GM19035 (cell line): Measurements from ENCODE around the gene LPIN1.

Experiments used
- ATAC-seq: cut with Tn5 transposase; IDR thresholded peaks from one replicate; pipeline ENCODE4 v1.9.1; 2021; ENCODE audit not compliant: unreplicated experiment

Gene LPIN1

DNA sequence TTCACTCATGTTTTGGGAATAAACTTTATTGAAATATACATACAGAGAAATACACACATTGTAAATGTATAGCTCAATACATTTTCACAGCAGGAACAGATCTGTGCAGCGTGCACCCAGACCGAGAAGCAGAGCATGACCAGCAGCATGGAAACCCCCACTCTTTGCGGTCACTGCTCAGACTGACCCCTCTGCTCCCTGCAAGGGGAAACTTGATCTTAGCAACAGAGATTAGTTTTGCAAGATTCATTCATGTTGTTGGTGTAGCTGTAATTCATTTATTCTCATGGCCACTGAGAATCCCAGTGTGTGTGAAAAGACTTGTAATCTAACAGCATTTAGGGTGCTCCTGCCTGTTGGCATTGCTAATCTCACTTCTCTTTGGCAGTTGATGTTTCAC lies 35.2 kb downstream of the LPIN1 start:
- ATAC-seq: no peak

DNA sequence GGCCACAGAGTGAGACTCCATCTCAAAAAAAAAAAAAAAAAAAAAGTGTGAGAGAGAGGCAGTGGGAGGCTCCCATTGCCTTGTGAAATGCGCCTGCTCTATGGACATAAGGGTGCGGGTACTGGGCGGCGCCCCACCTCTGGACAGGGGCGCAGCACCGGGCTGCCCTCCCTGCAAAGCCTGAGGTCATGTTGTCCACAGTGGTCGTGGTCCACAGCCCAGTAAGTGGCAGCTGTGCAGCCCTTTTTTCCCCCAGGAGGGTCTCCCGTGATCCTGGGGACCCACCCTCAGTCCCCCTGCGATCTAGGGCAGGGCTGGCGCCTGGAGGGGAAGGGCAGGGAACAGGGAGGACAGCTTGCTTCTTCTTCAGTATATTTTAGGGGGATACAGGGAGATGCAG lies 37.8 kb downstream of the LPIN1 start:
- no peak for ATAC-seq

DNA sequence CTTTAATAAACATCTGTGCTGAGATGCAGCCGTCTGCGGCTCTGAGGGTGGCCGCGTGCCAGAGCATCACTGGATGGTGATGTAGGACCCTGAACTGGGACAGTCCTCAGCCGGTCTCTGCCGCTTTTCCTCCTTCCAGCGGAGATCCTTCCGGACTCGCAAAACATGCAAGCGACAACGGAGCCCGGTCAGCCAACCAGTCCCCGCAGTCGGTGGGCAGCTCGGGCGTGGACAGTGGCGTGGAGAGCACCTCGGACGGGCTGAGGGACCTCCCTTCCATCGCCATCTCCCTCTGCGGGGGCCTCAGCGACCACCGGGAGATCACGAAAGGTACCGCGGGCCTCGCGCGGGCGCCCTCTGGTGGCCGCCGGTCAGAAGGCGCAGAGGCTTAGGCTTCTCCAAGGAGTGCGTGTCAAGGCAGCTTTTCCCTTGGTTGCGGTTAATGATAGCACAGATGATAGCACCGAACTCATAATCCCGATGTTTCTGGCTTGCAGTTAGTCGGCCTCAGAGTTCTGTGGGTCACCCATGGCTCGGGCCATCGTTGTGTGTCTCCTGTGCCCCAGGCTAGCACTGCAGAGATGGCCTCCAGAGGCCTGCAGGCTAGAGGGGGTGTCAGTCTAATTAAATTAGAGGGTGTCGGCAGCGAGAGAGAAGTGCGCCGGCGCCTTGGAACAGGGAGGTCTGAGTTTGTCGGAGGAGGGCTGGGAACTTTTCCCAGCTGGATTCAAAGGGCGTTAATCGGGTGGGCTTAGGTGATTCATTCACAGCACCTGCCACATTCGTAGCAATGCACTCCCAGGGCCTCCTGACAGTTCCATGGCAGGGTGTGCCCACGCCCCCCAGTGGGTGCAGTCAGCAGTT lies 38.5 kb downstream of the LPIN1 start:
- ATAC-seq: no peak

DNA sequence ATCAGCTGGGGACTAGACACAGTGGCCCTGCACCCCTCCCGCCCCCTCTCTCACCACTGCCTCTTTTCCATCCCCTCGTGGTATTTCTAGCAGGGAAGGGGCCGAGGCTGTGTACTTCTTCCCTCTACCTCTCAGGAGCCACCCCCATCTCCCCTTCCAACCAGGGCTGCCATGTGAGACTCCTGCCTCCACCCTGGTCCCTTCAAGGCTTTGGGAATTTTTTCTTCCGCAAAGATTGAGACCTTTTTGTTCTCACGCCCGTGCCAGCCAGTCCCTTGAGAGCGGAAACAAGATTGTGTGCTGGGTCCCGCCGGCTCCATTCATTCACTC lies 39.1 kb downstream of the LPIN1 start:
- no peak for ATAC-seq

DNA sequence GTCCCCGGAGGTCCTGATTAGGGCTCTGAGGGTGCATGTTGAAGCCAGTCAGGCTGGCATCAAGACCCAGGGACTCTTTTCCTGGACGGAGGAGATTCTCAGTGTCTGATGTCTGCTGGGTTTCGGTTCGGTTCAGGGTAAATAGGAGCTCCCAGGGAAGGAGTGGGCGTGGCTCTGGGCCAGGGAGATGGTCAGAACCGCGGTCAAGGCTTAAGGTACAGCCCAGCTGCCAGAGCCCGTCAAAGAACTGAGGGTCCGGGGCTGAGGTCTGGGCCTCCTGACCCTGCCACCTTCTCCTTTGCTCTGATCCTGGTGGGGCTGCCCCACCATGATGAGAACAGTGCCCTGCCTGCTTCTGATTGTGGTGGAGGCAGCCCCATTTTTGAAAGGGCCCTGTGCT lies 39.8 kb downstream of the LPIN1 start:
- ATAC-seq: no peak

DNA sequence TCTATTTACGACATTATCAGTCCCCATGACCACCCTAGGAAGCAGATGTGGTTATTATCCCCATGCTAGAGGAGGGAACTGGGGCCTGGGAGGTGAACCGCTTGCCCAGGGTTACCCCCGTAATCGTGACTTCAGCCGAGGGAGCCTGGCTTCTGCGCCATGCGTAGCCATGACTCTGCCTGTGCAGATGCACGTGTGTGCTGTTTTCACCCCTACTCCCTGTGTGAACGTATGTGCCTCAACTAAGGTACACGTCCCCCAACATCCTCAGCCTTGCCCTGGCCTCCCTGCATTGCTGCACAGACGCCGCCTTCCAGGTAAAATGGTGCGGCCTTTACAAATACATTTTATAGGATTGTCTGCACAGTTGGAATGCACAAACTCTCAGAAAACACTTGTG lies 40.2 kb downstream of the LPIN1 start:
- ATAC-seq: no peak

DNA sequence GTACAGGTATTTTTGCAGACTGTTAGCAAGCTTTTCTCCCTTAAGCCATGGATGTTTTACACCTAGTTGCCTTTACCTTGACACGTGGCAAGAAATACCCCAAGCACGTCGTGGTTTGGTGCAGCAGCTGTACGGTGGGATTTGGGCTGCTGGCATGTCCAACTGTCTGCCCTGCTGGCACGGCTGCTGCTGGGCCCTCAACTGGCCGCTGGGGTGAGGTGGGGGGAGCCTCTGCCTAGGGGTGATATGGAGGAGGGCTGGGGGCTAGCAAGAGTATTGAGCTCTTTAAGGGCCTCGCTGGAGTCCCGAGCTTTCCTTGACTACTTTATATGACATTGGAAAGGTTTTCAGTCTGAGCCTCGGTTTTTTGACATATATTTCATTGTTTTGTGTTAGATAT lies 41.6 kb downstream of the LPIN1 start:
- no peak for ATAC-seq

DNA sequence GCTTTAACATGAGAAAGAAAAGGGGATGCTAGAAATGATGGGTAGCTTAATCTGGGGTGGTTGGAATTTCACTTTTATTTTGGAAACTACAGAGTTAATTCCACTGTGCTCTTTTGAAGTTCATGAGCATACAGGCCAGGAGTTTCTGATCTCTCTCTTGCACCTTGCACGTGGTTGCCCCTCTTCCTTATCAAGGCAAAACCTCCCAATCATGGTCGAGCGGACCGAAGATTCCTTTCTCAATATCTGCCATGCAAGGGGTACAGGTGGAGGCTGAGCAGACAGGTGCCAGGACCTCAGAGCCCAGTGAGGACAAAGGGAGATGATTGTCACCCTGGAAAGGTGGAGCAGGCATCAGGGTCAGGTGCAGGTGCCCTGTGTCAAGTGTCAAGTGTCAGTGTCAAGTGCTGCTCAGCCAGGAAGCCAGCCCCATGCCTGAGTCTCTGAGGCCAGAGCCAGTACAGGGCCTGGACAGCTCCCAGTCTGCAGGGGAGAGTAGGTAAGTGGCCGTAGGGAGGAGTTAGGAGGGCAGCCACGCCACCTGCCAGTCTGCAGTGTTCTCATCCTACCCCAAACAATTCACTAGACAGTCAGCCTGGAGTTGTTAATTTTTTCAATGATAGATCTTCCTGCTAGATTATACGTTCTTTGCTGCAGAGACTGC lies 42.2 kb downstream of the LPIN1 start:
- no peak for ATAC-seq

DNA sequence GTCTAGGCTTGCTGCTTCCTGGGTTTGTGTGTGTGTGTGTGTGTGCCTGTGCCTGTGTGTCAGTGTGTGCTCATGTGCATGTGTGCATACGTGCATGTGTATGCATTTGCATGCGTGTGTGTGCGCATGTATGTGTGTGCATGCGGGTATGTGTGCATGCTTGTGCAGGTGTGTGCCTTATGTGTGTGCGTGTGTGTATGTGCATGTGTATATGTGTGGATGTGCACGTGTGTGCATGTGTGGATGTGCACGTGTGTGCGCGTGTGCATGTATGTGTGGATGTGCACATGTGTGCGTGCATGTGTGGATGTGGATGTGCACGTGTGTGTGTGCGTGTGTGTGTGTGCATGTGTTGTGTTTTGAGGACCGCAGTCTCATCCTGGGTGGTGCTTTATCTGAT lies 42.8 kb downstream of the LPIN1 start:
- ATAC-seq: no peak

DNA sequence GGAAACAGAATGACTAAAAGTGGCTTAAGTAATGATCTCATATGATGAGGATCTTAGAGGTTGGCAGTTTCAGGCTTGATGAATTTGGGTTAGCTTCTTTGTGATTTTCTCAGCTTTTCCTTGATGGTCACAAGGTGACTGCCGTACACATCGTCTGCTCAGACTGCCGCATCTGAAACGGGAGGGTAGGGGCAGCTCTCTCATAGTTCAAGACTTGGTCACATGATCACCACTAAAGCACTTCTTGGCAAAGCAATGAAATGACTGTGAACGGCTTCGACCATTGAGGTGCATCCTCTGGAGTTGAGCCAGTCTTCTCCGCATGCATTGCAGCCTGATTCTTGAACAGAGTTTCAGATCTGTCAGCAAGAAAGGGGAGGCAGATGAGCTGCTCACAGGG lies 43.8 kb downstream of the LPIN1 start:
- no peak for ATAC-seq

DNA sequence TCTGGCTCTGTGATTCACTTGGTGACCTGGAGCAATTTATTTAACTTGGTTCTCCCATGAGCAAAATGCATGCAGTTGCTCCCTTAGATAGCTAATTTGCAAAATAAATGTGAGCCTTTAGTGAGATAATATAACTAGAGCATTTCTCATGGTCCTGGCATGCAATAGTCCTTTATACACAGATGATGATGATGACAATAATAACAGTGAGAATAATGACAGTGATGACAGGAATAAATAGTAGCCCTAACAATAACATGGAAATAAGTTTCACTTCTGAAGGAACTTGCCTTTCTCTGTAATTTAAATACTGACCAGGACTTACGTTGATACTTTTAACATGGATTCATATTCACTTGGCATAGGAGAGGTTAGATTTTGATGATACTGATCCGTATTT lies 49.2 kb downstream of the LPIN1 start:
- ATAC-seq: no peak

DNA sequence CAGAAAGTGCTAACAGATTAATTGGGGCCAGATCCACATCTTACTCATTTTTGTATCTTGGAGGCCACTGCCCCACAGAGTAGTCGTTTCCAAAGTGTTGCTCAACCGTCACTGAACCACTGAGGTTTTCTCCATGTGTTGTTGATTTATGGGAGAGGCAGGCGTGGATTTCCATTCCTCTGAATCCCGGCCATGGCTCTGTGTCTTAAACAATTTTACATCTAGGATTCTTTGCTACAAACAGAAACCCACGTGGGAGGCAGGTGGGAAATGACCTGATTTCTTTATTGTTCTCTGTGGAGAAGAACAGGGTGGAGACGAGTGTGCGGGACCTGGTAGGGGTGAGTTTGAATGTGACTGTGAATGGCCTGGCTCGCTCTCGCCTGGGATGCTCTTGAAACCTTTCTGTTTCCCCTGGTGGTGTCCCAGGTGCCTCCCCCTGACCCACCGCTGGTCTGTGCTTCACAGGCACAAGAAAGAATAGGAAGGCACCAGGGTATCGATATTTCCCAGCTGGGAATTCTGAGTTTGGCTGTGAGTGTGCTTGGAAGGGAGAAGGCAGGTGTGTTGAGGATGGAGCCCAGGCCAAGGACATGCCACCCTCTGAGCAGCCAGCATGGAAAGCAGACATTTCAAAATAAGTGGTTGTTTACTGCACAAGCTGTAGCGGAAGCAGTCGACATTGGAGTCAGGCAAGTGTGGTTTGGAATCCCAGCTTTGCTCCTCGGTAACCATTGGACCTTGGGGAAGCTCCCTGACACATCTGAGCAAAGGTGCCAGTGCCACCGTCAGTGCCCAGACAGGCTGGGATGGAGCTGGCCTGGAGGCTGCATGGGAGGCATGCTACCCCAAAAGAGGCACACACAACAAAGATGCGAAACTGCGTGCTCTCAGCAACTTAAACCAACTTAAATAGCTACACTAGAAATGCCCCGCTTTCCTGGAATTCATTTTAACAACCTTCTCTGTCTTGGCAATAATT lies 50.0 kb downstream of the LPIN1 start:
- no peak for ATAC-seq

DNA sequence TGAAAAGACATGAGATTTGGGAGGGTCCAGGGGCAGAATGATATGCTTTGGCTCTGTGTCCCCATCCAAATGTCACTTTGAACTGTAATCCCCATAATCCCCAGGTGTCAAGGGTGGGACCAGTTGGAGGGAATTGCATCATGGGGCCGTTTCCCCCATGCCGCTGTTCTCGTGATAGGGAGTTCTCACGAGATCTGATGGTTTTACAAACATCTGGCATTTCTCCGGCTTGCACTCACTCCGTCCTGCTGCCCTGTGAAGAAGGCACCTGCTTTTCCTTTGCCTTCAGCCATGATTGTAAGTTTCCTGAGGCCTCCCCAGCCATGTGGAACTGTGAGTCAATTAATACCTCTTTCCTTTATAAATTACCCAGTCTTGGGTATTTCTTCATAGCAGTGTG lies 51.4 kb downstream of the LPIN1 start:
- no peak for ATAC-seq

DNA sequence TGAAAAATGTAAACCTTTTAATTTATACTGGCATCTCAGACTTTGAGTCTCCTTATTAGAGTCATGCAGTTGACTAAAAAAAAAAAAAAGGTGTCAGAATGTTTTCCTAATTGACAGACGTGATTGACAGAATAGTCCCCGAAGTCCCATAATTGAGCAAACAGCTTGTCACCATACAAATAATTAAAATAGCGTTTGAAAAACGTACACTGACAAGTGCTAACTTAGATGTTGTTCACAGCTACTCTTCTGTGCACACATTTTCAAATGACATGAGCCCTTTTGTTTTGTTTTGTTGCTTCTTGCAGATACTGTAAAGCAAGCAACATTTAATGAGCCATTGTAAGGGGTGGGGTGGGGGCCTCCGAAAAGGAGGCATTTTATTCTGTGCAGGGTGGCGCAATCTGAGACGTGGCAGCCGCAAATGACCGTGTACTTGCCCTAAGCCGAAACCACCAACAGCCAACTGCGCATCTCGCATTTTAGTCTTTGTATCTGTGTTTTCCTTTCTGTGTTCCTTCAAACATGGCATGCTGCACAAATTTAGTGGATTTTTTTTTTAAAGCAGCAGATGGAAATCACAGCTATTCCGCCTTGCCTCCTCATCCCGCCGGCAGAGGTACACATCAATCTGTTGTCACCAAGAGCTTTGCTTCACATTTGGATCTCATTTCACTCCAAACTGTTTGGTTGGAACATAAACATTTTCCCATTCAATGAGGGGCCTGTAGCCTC lies 52.4 kb downstream of the LPIN1 start:
- no peak for ATAC-seq

DNA sequence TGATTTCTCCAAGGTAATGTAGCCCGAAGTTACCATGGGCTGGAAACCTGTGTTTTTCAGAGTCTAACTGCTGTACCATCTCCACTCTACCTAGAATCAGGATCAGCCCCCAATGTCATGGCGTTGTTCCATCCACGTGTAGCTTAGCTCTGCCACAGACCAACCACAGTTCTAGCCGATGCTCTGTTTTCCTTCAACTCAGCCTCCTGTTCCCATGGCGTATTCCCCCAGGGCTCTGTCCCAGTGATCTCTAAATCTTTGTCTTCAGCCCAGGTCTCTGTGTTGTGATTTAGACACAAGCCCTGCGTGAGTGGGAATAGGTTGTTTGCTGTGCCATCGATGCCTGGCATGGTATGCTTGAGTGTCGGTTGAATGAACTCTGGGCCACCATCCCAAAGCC lies 53.4 kb downstream of the LPIN1 start:
- ATAC-seq: no peak

DNA sequence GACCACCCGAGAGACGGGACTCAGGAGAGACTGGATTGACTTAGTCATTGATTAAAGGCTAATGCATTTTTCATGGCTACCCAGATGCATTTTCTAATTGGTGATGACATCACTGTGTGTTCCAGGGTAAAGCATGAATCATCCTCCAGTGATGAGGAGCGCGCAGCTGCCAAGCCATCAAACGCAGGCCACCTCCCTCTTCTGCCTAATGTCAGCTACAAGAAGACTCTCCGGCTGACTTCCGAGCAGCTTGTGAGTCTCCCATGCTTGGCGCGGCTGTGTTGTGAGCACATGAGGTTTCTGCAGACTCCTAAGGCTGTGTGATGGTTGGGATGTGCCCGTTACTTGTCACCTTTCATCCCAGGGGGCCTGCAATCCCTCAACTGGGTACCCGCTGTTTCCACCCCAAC lies 56.4 kb downstream of the LPIN1 start:
- ATAC-seq: no peak

DNA sequence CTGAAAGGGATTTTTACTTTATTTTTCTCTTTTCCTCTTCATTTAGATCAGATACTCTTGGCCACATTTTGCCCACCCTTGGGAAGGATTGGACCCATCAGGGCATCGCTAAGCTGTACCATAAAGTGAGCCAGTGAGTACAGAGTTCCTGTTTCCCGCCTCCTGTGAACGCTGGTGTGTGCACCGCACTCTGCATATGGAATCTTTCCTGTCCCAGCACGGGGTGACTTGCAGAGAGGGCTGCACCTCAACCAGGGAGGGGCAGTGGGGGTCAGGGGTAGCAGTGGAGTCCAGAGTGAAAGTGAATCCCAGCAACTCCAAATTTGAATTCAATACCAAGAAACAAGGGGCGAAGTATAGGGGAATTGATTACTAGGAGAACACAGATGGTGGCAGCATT lies 58.6 kb downstream of the LPIN1 start:
- ATAC-seq: no peak

DNA sequence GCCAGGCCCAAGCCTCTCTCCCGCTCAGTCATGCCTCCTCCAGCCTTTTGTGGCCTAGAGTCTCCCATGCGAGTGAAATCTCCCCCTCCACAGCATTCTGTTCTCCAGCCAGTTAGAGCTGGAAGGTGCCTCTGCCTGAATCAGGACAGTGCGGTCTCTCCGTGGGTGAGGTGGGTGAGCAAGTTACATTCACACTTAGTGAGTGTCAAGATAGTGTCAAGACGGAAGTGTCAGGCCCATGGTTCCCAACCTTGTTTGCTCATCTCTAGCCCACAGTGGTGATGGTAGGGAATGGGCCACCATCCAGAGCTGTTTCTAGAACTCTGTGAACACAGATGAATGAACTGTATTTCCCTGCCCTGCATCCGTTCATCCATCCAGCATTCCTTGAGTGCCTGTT lies 59.5 kb downstream of the LPIN1 start:
- no peak for ATAC-seq

DNA sequence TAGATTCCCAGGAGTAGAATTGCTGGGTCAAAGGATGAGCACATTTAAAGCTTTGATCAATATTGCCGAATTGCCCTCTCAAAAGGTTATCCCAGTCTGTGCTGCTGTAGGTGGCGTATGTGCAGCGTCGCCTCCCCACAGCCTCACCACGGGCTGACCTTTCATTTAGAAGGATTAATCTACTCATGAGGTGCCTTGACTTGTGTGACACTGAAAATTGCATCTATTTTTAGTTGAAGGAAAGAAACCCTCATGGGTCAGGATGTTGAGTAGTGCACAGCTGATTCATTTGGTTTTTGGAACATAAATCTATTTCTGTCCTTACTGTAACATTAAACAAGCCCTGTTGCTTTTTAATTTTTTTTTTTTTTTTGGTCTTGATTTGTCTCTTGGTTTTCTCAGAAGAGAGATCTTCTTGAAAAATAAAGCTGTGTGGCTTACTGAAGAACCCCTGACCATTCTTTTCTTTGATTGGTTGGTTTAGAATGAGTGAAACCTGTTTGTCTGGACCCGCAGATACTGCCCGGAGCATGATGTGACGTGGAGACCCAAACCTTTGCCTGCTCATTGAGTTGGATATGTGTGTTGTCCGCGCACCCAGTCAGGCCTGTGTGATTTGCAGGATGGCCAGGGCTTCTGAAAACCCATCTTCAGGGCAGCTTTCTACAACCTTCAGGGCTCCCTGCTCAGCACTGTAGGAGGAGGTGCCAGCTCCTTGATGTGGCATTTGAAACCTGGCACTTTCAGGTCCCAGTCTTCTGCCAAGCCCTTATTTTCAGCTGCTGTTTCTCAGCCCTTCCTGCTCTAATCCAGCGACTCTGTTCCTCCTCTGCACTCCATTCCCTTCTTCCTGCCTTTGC lies 61.0 kb downstream of the LPIN1 start:
- no peak for ATAC-seq

DNA sequence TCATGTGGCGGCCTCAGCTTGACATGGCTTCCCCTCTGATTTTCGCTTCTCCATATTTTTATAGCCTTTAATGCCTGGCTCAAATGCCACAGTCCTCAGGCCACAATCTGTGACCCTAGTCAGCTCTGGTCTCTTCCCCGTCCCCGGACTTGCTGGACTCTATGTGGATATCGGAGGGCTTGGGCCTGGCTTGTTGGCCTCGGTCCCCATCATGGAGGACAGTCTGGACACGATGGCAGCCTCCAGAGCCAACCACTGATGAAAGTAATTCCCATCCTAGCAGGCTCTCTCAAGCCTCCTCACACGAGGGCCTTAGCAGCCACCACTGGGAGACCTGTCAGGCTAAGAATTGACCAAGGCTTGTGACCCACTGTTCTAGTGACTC lies 61.6 kb downstream of the LPIN1 start:
- ATAC-seq: no peak
